H1 (cell line): ENCODE results near the gene LCN10. TPM values are rescaled to one million over a fixed set of nuclear protein-coding genes. Genes with fewer than 3 reads are reported as not detected.

ENCODE experiments used
- CTCF ChIA-PET: fragments of 300-600 bp; sonication (Branson Sonifier 250); formaldehyde crosslinking; loops from one replicate; lab custom pipeline; 2021; ENCODE audit not compliant: partially characterized antibody; lab: Charles Lee
- POLR2A ChIA-PET: fragments of 300-600 bp; sonication (Branson Sonifier 250); formaldehyde crosslinking; loops from one replicate; lab custom pipeline; 2021; ENCODE audit warnings: inconsistent platforms; ENCODE audit not compliant: partially characterized antibody; lab: Charles Lee
- DNase-seq, 2 experiments: peaks; one replicate each; pipeline versions ENCODE4 v3.0.0 to v3.0.0-alpha.2; 2010 to 2022; ENCODE audit warnings: low spot score in 2 of 2, low read depth in 1 of 2, mixed read lengths in 1 of 2
- FAIRE-seq: peaks from 2 replicates; lab custom pipeline; 2011; peaks lifted over from hg19 to GRCh38; lab: Jason Lieb, UNC
- H2AFZ ChIP-seq: 2 replicates; pipeline ENCODE4 v1.8.1; 2012; ENCODE audit warnings: low read length, inconsistent platforms
- H2AK5ac ChIP-seq: 2 replicates; pipeline ENCODE4 v1.6.1; 2013; ENCODE audit warnings: low read depth, low read length
- H2BK120ac ChIP-seq: replicated peaks from 2 replicates; pipeline ENCODE3; 2013; ENCODE audit warnings: low read depth, low read length, inconsistent platforms
- H2BK12ac ChIP-seq: 2 replicates; pipeline ENCODE4 v1.6.1; 2013; ENCODE audit warnings: low read depth, low read length
- H2BK15ac ChIP-seq: 2 replicates; pipeline ENCODE4 v1.6.1; 2013; ENCODE audit warnings: low read length
- H2BK20ac ChIP-seq: 2 replicates; pipeline ENCODE4 v1.6.1; 2013; ENCODE audit warnings: low read length
- H2BK5ac ChIP-seq: 2 replicates; pipeline ENCODE4 v1.6.1; 2013; ENCODE audit warnings: low read depth, low read length
- H3K14ac ChIP-seq: 2 replicates; pipeline ENCODE4 v1.6.1; 2013; ENCODE audit warnings: inconsistent platforms; ENCODE audit not compliant: insufficient read length
- H3K18ac ChIP-seq: 2 replicates; pipeline ENCODE4 v1.6.1; 2013; ENCODE audit warnings: low read length; ENCODE audit errors: extremely low read depth
- H3K23ac ChIP-seq: 2 replicates; pipeline ENCODE4 v1.6.1; 2013; ENCODE audit warnings: inconsistent platforms; ENCODE audit not compliant: insufficient read length
- H3K23me2 ChIP-seq: 2 replicates; pipeline ENCODE4 v1.6.1; 2013; ENCODE audit warnings: low read depth, low read length
- H3K27ac ChIP-seq: 2 replicates; pipeline ENCODE4 v1.6.1; 2011; ENCODE audit warnings: low read depth, low read length, inconsistent platforms
- H3K27me3 ChIP-seq, 4 experiments: replicated peaks in 1 of 4; 1 replicate in 1 of 4; 2 replicates in 3 of 4; pipeline versions ENCODE4 v1.6.1 to v1.8.1; 2011 to 2013; ENCODE audit warnings: low read length in 3 of 4, mild to moderate bottlenecking in 3 of 4, inconsistent platforms in 2 of 4, mixed read lengths in 2 of 4, moderate library complexity in 1 of 4; ENCODE audit not compliant: control insufficient read depth in 3 of 4, insufficient read depth in 3 of 4; ENCODE audit errors: extremely low read depth in 1 of 4
- H3K36me3 ChIP-seq, 4 experiments: 2 replicates each; pipeline versions ENCODE4 v1.6.1 to v1.8.1; 2011 to 2013; ENCODE audit warnings: mild to moderate bottlenecking in 4 of 4, low read length in 3 of 4, moderate library complexity in 2 of 4, control low read depth in 1 of 4, inconsistent platforms in 1 of 4; ENCODE audit not compliant: insufficient read depth in 4 of 4, control insufficient read depth in 2 of 4
- H3K4ac ChIP-seq: replicated peaks from 2 replicates; pipeline ENCODE3; 2013; ENCODE audit warnings: low read length, low read depth, mixed read lengths, inconsistent platforms; ENCODE audit not compliant: insufficient read length
- H3K4me1 ChIP-seq, 4 experiments: replicated peaks in 1 of 4; 1 replicate in 1 of 4; 2 replicates in 3 of 4; pipeline versions ENCODE4 v1.6.1 to v1.8.1; 2011 to 2013; ENCODE audit warnings: low read length in 3 of 4, inconsistent platforms in 2 of 4, mixed read lengths in 1 of 4; ENCODE audit not compliant: insufficient read depth in 4 of 4, control insufficient read depth in 3 of 4
- H3K4me2 ChIP-seq, 2 experiments: 2 replicates each; pipeline versions ENCODE4 v1.6.1 to v1.8.1; 2011 to 2013; ENCODE audit warnings: low read depth in 2 of 2, low read length in 2 of 2, control low read depth in 1 of 2, inconsistent platforms in 1 of 2, mild to moderate bottlenecking in 1 of 2; ENCODE audit not compliant: insufficient read depth in 1 of 2
- H3K4me3 ChIP-seq, 4 experiments: fragments of 200-600, 300-600 bp in 1 of 4; sonication (generic), shearing (Covaris generic), sonication (Bioruptor Twin) in 1 of 4; 2 replicates each; pipeline versions ENCODE4 v1.5.1 to v1.8.1; 2011 to 2016; ENCODE audit warnings: low read length in 4 of 4, low read depth in 3 of 4, control low read depth in 2 of 4, inconsistent platforms in 2 of 4, mild to moderate bottlenecking in 2 of 4, mixed read lengths in 1 of 4, moderate library complexity in 1 of 4; ENCODE audit not compliant: insufficient read depth in 2 of 4; ENCODE audit errors: extremely low read depth in 1 of 4
- H3K56ac ChIP-seq: replicated peaks from 2 replicates; pipeline ENCODE3; 2013; ENCODE audit warnings: low read depth, mild to moderate bottlenecking, mixed read lengths, low read length, inconsistent platforms; ENCODE audit not compliant: insufficient read length
- H3K79me1 ChIP-seq: 2 replicates; pipeline ENCODE4 v1.6.1; 2013; ENCODE audit warnings: low read depth, low read length, control low read depth
- H3K79me2 ChIP-seq, 2 experiments: 2 replicates each; pipeline versions ENCODE4 v1.6.1 to v1.8.1; 2012 to 2013; ENCODE audit warnings: low read length in 2 of 2, mild to moderate bottlenecking in 2 of 2, inconsistent platforms in 1 of 2; ENCODE audit not compliant: insufficient read depth in 2 of 2, control insufficient read depth in 1 of 2
- H3K9ac ChIP-seq, 4 experiments: replicated peaks in 1 of 4; 1 replicate in 1 of 4; 2 replicates in 3 of 4; pipeline versions ENCODE4 v1.6.1 to v1.8.1; 2011 to 2013; ENCODE audit warnings: low read depth in 3 of 4, low read length in 3 of 4, control low read depth in 2 of 4, mild to moderate bottlenecking in 2 of 4, moderate library complexity in 2 of 4, inconsistent platforms in 1 of 4; ENCODE audit errors: extremely low read depth in 1 of 4
- H3K9me3 ChIP-seq, 2 experiments: 2 replicates each; pipeline versions ENCODE4 v1.6.1 to v1.8.1; 2012 to 2013; ENCODE audit warnings: mild to moderate bottlenecking in 2 of 2, moderate library complexity in 2 of 2, control low read depth in 1 of 2, inconsistent platforms in 1 of 2, low read depth in 1 of 2, low read length in 1 of 2, mixed read lengths in 1 of 2; ENCODE audit not compliant: insufficient read depth in 2 of 2
- H4K20me1 ChIP-seq, 2 experiments: replicated peaks in 1 of 2; 2 replicates each; pipeline versions ENCODE3 to v1.8.1; 2011 to 2013; ENCODE audit warnings: inconsistent platforms in 2 of 2, low read length in 2 of 2, mild to moderate bottlenecking in 1 of 2; ENCODE audit not compliant: insufficient read depth in 2 of 2, control insufficient read depth in 1 of 2
- H4K5ac ChIP-seq: 2 replicates; pipeline ENCODE4 v1.6.1; 2013; ENCODE audit warnings: low read length, low read depth, mixed read lengths, inconsistent platforms; ENCODE audit not compliant: insufficient read length
- H4K8ac ChIP-seq: 2 replicates; pipeline ENCODE4 v1.8.0; 2013; ENCODE audit warnings: mild to moderate bottlenecking, moderate library complexity, low read length, inconsistent platforms; ENCODE audit not compliant: insufficient read depth; ENCODE audit errors: extremely low read depth
- H4K91ac ChIP-seq: replicated peaks from 2 replicates; pipeline ENCODE3; 2013; ENCODE audit warnings: low read length, mixed read lengths, inconsistent platforms; ENCODE audit not compliant: insufficient read length
- EZH2 ChIP-seq: fragments of 200-600 bp; sonication (generic); IDR thresholded peaks from 2 replicates; pipeline ENCODE4 v1.7.1; 2012; ENCODE audit warnings: low read depth, mild to moderate bottlenecking, moderate library complexity, low read length, inconsistent platforms; ENCODE audit not compliant: severe bottlenecking
- GABPA ChIP-seq: IDR thresholded peaks from 2 replicates; pipeline ENCODE4 v1.6.1; 2011; ENCODE audit warnings: mild to moderate bottlenecking, low read length, moderate library complexity, borderline replicate concordance; ENCODE audit not compliant: insufficient read depth
- GTF2F1 ChIP-seq: IDR thresholded peaks from 2 replicates; pipeline ENCODE4 v1.6.1; 2012; ENCODE audit warnings: low read depth, low read length, improper control_type of control experiment, borderline replicate concordance
- PHF8 ChIP-seq: fragments of 200-600 bp; sonication (generic); conservative IDR thresholded peaks from 2 replicates; pipeline ENCODE4 v1.7.1; 2012; ENCODE audit warnings: low read depth, mild to moderate bottlenecking, inconsistent platforms, low read length, moderate library complexity
- RBBP5 ChIP-seq: IDR thresholded peaks from 2 replicates; pipeline ENCODE4 v1.7.1; 2012; ENCODE audit warnings: low read depth, mild to moderate bottlenecking, inconsistent platforms, low read length, moderate library complexity, borderline replicate concordance
- SP1 ChIP-seq: IDR thresholded peaks from 2 replicates; pipeline ENCODE4 v1.6.1; 2011; ENCODE audit warnings: low read depth, low read length
- SP2 ChIP-seq: IDR thresholded peaks from 2 replicates; pipeline ENCODE4 v1.6.1; 2012; ENCODE audit warnings: mild to moderate bottlenecking, low read length, inconsistent platforms
- polyA plus RNA-seq, 7 experiments: library from polyadenylated mRNA; depleted of rRNA in 3 of 7; stranded (reverse) in 5 of 7; unstranded in 2 of 7; fragments of >200 nt in 5 of 7; fragments of 200-250 nt in 2 of 7; gene quantifications; 1 replicate in 5 of 7; 2 replicates in 1 of 7; 4 replicates in 1 of 7; pipeline versions ENCODE4 v1.2.1 to v1.2.3, GENCODE V29; 2011 to 2013; ENCODE audit warnings: missing spikeins in 2 of 7, mixed read lengths in 2 of 7
- total RNA-seq: library from RNA; stranded (reverse); fragmentation: NEBNext Ultra II Directional; extraction: Animal tissue kit (Norgen Biotek cat#: 25700); gene quantifications from 2 replicates; pipeline ENCODE4 v1.2.1, GENCODE V29; 2021
- TF ChIP-seq, protein P1 (sequence below): IDR thresholded peaks from 2 replicates; pipeline ENCODE4 v1.6.1; 2012; ENCODE audit warnings: low read length, inconsistent platforms
- TF ChIP-seq, protein P2 (sequence below): IDR thresholded peaks from 2 replicates; pipeline ENCODE4 v1.6.1; 2012; ENCODE audit warnings: inconsistent platforms

Gene LCN10
- total and polyA plus RNA-seq, 2 of the 8 experiments (the other 6 are each of a cell fraction or from before 2014, with no cell fraction given) = 2.6 to 2.8 TPM

DNA sequence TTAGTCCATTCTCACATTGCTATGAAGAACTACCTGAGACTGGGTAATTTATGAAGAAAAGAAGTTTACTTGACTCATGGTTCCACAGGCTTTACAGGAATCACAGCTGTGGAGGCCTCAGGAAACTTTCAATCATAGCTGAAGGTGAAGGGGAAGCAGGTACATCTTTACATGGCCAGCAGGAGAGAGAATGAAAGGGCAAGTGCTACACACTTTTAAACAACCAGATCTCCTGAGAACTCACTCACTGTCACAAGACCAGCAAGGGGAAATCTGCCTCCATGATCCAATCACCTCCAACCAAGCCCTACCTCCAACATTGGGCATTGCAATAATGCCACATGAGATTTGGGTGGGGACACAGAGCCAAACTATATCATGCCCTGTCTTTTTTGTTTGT is 9.1 kb upstream of the LCN10 start:
- CTCF ChIA-PET = interaction anchor here (1.3 to 1.7 kb wide), 4 partner anchors 10 to 278 kb away, joined by 3 to 4 read pairs (median 4); no protein-coding TSS in a partner anchor
- no peak overlapping the region for H3K14ac ChIP-seq

More for the DNA sequence above, 9.1 kb upstream of the LCN10 start:
- no peak overlapping the region for H2BK5ac ChIP-seq
- H3K36me3 ChIP-seq = no peaks in the 10 kb centered on the region
- H2AFZ ChIP-seq = no peak overlapping the region
- H3K4ac ChIP-seq = no peak overlapping the region
- DNase-seq (no peak), FAIRE-seq (no peak)
- H3K9ac ChIP-seq = no peak overlapping the region
- no peaks in the 10 kb centered on the region; the same call in 1 of the 2 replicates for H3K23me2 ChIP-seq
- H3K79me1 ChIP-seq = no peaks in the 10 kb centered on the region
- no peaks in the 10 kb centered on the region for H4K20me1 ChIP-seq
- H2BK120ac ChIP-seq = no peak overlapping the region
- no peak overlapping the region for H3K27ac ChIP-seq
- H3K56ac ChIP-seq = no peak overlapping the region
- H3K4me3 ChIP-seq = no peak overlapping the region
- H4K5ac ChIP-seq = no peak overlapping the region
- H2BK15ac ChIP-seq = no peak overlapping the region
- TF ChIP-seq, protein P1, sequence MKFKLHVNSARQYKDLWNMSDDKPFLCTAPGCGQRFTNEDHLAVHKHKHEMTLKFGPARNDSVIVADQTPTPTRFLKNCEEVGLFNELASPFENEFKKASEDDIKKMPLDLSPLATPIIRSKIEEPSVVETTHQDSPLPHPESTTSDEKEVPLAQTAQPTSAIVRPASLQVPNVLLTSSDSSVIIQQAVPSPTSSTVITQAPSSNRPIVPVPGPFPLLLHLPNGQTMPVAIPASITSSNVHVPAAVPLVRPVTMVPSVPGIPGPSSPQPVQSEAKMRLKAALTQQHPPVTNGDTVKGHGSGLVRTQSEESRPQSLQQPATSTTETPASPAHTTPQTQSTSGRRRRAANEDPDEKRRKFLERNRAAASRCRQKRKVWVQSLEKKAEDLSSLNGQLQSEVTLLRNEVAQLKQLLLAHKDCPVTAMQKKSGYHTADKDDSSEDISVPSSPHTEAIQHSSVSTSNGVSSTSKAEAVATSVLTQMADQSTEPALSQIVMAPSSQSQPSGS = no peak
- TF ChIP-seq PHF8 = no peak
- no peak for TF ChIP-seq RBBP5
- no peak for TF ChIP-seq EZH2
- no peak for TF ChIP-seq GTF2F1
- no peak for TF ChIP-seq SP2
- TF ChIP-seq GABPA = no peak
- TF ChIP-seq SP1 = no peak
- TF ChIP-seq, protein P2, sequence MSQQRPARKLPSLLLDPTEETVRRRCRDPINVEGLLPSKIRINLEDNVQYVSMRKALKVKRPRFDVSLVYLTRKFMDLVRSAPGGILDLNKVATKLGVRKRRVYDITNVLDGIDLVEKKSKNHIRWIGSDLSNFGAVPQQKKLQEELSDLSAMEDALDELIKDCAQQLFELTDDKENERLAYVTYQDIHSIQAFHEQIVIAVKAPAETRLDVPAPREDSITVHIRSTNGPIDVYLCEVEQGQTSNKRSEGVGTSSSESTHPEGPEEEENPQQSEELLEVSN = no peak
- no peak overlapping the region for H3K23ac ChIP-seq
- H3K9me3 ChIP-seq = peaks cover 3 to 12% of the 10 kb centered on the region in 2 experiments; a peak in 1 of 4 replicates
- H2BK12ac ChIP-seq = no peak overlapping the region
- peaks cover 0 to 2% (median 0%) of the 10 kb centered on the region in 4 experiments; a peak in 2 of 7 replicates for H3K4me1 ChIP-seq
- no peaks in the 10 kb centered on the region for H3K79me2 ChIP-seq
- H2BK20ac ChIP-seq = no peak overlapping the region
- H3K27me3 ChIP-seq = no peaks in the 10 kb centered on the region
- no peak overlapping the region for H2AK5ac ChIP-seq
- no peak overlapping the region for H4K8ac ChIP-seq
- no peak overlapping the region for H3K18ac ChIP-seq
- POLR2A ChIA-PET = interaction anchor here (0.9 kb wide), 1 partner anchor 23 kb away, joined by 3 read pairs; no protein-coding TSS in a partner anchor
- no peak overlapping the region for H3K4me2 ChIP-seq
- no peak overlapping the region for H4K91ac ChIP-seq
